ENCODE measurements around the gene ESYT2.

The ESYT2 gene

DNA sequence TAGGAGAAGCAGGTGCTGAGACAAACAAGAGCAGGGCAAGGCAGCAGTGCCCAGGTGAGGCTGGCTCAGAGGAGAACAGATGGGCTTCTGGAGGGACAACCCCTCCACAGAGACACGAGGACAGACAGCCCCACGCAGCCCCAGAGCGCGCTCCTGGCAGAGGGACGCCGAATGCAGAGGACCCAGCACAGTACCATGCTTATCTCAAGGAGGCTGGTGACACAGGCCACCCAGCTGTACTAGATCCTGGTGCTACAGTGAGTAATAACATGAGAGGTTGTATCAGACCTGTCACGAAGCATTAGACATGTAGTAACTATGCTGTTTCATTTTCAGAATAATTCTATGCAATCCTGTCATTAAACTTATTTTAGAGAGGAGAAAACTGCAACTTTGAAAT, 64.3 kb downstream of the ESYT2 start:
- DNase-seq, result no peak

DNA sequence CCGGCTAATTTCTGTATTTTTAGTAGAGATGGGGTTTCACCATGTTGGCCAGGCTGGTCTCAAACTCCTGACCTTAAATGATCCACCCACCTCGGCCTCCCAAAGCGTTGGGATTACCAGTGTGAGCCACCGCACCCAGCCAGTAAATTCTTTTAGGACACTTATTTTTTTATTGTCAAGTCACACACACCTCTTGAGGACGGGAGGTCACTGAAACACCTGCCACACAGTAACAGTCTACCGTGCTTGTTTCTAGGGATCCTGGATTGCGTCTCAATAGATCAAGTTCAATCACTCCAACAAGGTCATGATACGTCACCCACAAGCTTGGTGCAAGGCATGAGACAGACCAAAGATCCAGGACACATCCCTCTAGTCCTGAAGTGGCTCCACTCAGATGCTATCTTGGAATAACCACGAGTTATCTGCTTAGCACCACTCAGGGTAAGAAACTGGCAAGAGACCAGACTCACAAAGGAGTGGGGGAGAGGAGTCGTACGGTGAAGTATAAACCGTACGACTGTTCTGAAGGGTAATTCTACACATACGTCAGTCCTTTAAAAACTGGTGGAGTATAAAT, 65.8 kb downstream of the ESYT2 start:
- DNase-seq, result no peak

DNA sequence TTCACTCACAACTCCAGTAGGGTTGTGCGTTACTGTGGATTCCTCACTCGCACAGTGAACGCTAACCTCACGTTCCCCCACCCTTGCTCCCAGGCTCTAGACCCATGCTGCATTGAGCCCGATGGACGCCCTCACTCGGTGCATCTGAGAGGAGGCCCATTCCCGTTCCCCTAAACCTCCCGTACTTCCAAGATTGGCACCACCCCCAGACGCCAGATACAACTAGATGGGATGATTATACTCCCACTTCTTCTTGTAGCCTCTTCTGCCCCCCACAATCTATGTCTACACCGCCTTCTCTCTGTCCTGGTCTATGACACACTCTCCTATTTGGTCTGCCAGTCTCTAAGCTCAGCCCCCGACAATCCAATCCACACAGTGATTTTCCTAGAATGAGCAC, 67.4 kb downstream of the ESYT2 start:
- DNase-seq, result no peak

DNA sequence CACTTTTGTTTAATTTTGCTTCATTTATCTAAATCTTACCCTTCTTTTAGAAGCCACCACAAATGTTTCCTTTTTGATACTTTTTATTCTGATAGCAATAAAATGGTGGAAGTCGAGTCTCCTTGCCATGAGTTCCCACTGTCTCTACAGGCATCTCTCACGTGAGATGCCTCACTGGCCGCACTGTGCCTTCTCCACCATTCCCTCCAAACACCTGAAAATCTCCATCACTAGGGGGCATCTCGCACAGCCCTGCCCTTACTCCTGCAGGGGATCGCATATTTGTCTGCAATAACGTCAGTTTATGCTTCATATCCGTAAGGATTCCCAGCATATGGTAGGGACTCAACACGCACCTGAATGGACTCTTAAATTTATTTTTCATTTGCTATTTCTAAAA, 68.4 kb downstream of the ESYT2 start:
- no peak for DNase-seq

DNA sequence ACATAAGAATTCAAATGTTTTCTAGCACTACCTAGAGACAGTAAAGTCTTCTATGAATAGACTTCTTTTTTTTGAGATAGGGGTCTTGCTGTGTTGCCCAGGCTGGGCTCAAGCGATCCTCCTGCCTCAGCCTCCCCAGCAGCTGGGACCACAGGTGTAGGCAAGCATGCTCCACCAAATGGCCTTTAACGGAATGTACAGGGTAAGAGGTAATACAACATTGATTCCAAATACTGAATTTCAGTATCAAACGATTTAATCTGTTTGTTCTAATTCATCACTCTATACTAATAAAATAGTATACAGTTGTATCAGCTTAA, 68.9 kb downstream of the ESYT2 start:
- DNase-seq, result no peak

DNA sequence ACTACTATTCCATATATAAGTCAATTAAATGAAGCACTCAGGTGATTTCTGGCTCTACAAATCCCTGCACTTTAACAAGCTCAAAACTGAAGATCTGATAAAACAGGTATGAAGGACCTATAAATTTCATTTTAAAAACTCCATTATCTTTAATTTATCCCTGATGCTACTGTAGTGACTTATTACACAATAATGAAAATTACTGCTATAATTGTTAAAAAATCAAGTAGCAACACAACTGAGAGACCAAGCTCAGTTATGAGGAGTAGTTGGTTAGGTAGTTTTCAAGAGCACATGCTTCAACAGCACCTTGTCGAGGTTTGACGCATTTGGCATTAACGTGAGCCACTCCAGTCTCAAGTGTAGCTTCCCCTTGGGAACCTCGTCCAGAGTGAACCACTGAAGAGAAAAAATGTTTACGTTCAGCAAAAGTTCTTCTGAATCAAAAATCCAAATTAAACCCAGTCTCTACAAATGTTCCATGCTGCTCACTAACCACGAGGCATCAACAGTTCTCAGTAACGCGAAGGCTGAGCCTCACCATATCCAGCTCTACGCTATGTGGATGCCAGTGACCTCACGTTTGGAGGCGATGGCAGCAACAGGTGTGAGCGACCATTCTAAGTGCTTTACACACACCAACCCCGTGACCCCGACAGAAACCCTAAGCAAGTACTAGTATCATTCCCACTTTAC, 69.4 kb downstream of the ESYT2 start:
- no peak for DNase-seq

DNA sequence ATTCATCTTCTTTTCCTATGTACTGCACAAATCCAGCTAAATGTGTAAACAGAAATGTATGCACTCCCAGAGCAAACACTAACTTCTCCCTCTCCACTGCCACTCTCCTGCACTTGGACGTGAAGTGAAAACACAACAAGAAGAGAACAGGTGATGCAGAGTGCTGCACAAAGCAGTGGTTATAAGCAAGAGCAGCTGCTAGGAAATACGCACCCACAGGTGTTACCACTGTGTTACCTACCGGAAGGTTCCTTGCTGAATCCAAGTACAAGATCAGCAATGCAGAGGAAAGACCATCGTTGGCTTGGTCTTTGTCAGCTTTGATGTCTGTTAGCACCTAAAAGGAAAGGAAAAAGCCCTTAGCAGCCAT, 70.1 kb downstream of the ESYT2 start:
- DNase-seq, result no peak

DNA sequence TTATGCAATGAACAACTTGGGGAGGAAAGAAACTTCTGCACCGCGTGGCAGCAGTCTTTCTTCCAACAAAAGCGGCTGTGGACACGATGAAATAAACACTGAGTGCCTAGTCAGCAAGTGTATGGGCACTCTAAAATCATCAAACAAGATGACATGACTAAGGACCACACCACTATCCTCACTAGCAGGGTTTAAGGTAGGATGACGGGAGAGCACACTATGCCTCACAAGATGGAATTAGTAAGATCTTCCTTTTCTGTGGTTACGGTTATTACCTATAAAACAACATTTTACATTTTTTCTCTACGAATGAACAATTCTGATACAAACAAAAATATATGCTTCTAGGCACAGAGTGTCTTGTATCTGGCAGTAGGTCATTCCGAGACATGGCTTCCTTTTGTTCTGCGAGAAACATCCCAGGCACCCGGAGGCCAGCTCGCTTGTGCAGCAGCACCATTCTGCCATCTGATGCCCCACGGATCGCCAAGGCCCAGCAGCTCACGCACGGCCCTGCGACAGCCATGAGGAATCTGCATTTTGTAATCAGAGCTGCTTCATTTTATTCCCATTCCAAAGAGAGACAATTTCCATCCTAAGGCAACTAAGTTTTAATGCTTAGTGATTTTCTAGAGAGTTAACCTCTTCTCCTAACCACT, 70.6 kb downstream of the ESYT2 start:
- DNase-seq, result no peak

DNA sequence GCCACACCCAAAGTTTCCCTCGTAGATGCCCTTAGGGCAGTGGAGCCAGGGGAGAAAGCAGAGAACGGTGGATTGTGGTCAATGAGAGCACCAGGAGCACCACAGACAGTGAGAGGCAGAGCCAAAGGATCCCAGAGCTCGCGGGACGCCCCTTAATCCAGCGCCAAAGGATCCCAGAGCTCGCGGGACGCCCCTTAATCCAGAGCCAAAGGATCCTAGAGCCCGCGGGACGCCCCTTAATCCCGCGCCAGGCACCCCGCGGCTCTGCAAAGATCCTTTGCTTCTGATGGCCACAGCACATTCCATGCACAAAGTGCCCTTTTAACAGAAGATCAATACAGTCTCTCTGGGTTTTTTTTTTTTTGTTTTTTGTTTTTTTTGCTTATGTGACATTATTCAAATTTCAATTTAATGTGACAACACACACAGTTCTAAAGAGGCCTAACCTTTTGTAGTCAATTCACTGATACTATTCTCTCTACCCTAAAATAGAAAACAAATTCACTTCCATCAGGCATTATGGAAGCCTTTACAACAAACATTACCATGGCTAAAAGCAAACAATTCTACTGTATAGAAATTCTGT, 71.8 kb downstream of the ESYT2 start:
- DNase-seq, result no peak

DNA sequence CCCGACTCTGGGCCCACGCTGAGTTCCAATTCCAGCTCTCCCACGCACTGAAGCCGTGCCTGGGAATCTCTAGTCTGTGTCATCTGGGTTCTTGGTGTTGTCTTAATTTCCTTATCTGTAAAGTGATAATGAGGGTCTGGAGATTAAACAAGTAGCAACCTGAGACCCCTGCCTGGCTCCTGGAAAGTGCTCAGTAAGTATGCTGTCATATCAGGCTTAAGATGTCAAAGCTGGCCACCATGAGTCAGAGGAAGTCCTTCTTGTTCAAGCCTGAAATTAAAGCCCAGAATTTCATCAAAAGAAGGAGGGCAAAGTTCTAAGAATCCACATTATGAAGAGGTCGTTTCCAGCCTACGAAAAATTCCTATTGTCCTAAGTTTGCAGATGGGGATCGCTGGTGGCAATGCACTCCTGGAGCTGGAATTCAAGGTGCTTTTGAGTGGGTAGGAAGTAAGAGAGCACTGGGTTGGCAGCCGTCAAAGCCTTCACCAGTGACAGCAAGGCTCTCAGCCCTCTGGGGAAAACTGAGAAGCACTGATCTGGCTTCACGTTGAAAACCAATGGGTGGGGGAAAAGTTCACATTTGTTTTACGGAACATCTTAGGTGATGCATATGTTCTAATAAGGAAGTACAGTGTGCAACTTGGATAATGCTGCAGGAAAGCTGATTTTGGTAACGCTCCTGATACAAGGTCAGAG, 74.4 kb downstream of the ESYT2 start:
- no peak for DNase-seq

DNA sequence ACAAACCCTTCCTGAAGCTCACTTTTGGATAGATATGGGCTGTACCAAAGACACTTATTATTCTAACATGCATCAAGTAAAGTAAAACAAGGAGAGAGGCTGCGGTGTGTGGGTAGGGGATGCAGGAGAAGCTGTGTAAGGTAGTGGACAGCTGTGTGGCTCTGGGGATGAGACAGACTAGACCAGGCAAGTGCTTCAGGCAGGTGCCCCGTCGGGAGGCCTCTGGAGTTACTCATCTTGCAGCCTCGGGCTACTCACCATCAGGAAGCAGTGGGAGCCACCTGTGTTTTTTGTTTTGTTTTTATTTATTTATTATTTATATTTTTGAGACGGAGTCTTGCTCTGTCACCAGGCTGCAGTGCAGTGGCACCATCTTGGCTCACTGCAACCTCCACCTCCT, 75.4 kb downstream of the ESYT2 start:
- DNase-seq, result no peak

DNA sequence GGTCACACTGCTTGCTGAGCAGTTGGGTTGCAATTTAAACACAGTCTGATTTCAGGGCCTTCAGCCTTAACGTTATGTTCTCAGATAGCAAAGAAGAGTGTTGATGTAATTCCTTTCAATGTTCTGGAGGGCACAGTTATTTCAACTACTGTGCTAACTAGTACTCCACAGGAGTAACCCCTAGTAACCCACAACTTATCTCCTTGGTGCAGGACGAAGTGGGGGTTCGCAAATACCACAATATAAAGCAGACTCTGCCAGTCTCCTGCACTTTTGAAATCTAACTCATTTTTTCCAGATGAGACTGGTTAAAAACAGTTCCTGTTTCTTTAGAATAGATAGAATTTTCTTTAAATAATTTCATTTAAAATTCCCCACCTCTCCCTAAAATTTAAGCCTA, 77.6 kb downstream of the ESYT2 start:
- no peak for DNase-seq

DNA sequence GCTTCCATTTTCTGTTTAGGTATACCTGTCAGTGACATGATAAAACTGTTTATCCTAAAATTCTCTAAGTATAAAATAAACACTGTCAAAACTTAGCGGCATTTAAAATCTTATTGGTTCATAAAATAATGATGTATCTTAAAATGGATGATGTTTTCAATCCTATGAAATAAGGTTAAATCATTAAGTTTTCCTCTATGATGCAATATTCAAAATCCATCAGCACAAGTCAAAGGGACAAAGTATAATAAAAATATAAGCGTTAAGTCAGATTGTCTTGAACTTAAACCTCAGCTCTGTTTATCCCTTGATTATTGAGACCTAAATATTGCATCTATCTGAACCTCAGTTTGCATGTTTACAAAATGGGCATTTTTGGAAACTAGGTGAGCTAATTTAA, 78.1 kb downstream of the ESYT2 start:
- no peak for DNase-seq

DNA sequence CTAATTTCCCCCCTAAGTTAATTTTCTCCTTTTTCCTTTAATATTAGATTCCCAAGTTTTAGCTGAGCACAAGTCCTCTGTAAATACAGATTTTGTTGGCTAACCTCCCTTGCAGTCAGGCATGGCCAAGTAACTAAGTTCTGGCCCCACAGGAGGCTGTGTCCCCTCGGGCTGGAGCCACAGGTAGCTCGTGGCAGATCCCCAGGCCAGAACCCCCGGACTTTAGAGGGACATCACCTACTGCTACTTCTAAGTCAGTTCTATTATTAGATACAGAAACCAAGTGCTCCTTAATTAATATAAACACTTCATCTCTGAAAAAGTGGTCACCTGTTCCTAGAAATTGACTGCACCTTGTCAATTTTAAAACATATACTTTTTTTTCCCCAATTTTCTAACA, 78.6 kb downstream of the ESYT2 start:
- no peak for DNase-seq

DNA sequence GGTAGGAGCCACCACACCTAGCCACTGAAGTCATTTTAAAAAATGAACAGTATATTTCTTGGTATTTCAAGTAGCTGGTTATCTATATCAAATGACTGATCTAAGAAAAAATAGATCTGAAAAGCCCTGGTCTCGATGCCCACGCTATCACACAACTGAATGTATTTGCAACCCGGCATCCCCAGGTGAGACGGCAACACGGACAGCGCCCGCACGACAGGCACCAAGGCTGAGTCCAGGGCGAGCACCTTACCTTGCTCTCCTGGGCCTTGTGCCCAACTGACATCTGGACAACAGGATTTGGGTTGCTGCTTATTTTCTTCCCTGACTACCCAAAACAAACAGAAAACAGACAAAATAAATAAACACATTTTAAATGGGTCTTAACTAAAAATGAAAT, 79.9 kb downstream of the ESYT2 start:
- DNase-seq, result peak; percentile 45

DNA sequence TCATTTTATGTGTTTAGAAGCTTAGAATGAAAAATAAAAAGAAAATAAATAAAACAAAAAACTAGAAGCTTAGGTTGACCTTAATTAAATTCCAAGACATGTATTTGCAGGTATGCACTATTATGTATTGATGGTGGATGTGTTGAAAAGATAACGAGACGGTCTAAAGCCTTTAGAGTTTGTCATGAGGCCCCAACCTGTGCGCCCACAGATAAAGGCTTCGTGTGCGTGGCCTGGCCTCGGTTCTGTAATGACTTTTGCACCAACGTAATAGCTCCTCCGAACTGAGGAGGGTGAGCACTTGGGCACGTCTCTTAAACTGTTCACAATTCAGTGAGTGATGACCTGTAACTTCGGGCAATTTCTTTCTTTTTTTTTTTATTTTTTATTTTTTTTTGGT, 81.0 kb downstream of the ESYT2 start:
- peak; percentile 30 for DNase-seq

DNA sequence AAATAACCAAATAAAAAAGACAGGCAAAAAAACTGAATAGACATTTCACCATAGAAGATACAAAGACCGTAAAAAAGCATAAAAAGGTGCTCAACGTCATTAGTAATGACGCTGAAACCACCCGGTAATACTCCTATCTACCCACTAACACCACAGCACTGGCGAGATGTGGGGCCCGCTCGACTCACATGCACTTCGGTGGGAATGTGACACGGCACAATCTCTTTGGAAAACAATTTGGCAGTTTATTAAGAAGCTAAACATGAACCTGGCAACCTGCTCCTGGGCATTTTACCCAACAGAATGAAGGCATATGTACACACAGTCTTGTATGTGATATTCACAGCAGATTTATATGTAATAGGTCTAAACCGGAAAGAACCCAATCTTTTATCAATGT, 81.9 kb downstream of the ESYT2 start:
- peak; percentile 21 for DNase-seq

DNA sequence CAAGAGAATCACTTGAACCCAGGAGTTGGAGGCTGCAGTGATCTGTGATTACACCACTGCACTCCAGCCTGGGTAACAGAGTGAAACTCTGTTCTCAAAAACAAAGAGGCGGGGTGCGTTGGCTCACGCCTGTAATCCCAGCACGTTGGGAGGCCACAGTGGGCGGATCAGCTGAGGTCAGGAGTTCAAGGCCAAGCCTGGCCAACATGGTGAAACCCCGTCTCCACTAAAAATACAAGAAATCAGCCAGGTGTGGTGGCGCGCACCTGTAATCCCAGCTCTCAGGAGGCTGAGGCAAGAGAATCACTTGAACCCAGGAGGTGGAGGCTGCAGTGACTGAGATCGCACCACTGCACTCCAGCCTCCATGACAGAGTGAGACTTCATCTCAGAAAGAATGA, 82.4 kb downstream of the ESYT2 start:
- DNase-seq, result no peak

DNA sequence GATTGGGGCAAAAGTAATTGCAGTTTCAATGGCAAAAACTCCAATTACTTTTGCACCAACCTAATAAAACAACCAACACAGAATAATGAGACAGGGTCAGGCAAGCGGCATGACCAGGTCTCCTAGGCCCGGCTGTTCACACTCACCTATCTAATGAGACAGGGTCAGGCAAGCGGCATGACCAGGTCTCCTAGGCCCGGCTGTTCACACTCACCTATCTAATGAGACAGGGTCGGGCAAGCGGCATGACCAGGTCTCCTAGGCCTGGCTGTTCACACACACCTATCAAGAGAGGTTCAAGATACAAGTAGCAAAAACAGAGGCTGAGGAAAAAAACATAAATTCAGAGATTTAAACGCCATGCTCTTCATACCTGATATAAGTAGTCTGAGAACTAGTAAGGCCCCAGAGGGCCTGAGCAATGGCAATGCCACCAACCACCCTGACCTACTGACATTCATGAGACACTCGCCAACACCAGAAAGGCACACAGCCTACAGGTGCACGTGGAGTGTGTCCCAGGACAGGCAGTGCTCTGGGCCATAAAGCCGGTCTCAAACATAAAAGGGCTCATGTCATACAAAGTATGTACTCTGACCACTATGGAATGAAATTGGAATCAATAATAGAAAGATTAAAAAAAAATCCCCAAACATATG, 84.1 kb downstream of the ESYT2 start:
- DNase-seq, result no peak

DNA sequence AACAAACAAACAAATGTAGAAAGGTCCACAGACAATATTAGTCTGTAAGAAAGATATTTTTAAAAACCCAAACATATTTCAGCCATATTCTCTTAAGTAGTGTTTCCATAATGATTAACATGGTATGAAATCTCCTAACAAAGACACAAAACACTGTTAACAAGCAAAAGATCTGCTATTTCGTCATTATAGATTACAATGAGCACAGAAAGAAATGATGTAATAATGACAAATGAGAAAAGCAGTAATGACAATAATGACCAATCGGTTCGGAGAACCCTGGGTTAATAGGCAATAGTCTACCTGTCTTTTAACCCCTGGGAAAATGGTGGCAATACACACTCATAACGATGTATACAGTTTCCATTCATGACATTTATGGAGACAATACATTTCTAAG, 85.2 kb downstream of the ESYT2 start:
- DNase-seq, result no peak

DNA sequence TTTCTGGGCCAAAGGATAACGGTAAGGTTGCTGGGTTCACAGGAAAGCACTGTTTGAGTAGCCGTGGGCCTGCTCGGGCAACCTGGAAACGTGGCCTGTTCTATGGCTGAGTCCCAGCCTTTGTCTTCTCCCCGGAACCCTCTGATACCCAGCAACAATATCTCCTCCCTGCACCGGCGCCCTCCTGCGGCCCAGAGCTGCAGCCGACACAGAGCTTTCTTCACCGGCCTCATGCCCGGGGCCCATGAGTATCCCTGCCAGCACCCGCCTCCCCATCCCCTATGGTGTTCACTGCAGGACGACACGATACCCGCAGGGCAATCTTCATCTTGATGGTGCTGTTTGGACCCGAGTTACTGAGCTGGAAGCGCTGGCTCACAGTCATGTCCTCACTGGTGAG, 86.1 kb downstream of the ESYT2 start:
- peak; percentile 47 for DNase-seq

DNA sequence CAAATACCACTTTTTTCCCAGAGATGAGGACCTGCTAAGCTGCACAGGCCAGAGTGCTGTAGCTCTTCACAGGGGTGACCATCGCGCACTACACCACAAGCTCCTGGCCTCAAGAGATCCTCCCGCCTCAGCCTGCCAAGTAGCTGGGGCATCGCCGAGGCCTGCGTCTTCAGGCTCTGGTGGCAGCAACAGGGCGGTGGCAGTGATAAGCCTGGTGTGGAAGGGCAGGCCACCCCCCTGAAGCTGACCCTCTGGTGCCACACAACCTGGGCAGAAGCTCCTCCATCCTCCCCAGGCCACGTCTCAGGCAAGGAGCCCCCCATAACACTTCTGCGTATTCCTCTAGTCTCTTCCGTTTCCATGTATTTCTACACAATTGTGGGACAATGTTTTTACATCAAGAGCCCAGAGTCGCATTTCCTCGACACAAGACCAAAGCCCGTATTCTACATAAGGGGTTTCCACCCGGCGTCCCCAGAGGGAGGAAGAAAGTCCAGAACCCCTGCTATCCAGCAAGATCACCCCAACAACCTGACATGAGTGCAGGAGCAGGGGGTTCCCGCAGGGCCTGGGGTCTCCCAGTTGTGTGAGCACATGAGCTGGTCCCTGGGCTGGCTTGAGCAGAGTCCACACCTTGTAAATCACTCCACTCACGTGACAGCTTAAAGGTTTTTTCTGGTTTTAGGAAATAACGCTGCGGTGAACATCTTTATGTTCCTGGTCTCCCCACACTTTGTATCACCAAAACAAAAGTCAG, 87.1 kb downstream of the ESYT2 start:
- peak; percentile 49 for DNase-seq

DNA sequence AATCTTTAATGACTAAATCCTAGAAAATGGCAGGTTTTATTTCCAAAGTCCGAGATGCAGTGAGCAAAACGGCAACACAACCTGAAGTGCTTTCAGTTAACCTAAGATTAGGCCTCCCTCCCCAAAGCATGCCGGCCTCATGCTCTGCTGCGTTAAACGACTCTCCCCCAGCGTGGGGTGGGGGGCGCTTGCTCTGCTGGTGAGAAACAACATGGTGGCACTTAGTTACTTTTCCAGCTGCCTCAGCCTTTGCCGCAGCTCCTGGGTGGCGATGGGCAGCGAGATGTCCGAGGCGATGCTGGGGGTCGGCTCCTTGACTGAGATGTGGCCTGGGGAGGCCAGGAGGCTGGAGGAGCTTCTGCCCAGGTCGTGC, 88.0 kb downstream of the ESYT2 start:
- DNase-seq, result peak; percentile 53
